ENCODE measurements around the gene CFAP61.
"Not testable (repeated sequence)": the region's sequence is repeated elsewhere in the genome, so short reads cannot be mapped to it uniquely, and the experiment has no call there.

CFAP61 gene

DNA sequence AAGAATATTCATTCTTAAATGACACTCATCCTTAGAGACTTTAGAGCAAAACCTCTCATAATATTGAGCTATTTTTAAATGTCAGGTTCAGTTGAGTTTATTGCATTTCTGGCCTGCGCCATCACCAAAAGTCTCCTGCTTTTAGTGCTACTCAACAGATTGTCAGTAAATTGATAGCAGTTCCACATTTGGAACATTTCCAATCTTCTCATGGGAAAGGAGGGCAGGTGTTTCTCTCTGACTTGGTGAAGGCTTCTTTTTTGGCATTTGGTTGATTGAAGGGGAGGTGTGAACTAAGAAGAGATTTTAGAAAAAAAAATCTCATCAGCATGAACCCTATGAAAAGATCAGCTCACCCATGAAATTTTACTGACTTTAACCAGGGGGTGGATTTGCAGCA, 189.6 kb downstream of the CFAP61 start:
- Histone ChIP-seq H3K4me3 (ENCODE audit: low read length) (no peak overlapping the region), H3K4me1 (ENCODE audit: control insufficient read depth, insufficient read depth, low read length) (no peaks in the 10 kb centered on the region), H3K27me3 (ENCODE audit: control insufficient read depth, insufficient read depth, low read length) (no peaks in the 10 kb centered on the region), H3K27ac (ENCODE audit: low read depth, low read length) (no peak overlapping the region), H3K9ac (ENCODE audit: low read length) (no peak overlapping the region), H3K36me3 (ENCODE audit: control insufficient read depth, insufficient read depth, low read length) (no peaks in the 10 kb centered on the region)

DNA sequence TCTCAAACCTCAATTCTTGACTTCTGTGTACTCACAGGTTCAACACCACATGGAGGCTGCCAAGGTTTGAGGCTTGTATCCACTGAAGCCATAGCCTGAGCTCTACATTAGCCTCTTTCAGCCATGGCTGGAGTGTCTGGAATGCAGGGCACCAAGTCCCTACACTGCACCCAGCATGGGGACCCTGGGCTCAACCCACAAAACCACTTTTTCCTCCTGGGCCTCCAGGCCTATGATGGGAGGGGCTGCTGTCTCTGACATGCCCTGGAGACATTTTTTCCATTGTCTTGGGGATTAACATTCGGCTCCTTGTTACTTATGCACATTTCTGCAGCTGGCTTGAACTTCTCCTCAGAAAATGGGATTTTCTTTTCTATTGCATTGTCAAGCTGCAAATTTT, 192.1 kb downstream of the CFAP61 start:
- not testable (repeated sequence) for H3K4me1 ChIP-seq (ENCODE audit: control insufficient read depth, insufficient read depth, low read length); H3K4me3 ChIP-seq (ENCODE audit: low read length); H3K36me3 ChIP-seq (ENCODE audit: control insufficient read depth, insufficient read depth, low read length); H3K27ac ChIP-seq (ENCODE audit: low read depth, low read length); H3K27me3 ChIP-seq (ENCODE audit: control insufficient read depth, insufficient read depth, low read length); H3K9ac ChIP-seq (ENCODE audit: low read length)

DNA sequence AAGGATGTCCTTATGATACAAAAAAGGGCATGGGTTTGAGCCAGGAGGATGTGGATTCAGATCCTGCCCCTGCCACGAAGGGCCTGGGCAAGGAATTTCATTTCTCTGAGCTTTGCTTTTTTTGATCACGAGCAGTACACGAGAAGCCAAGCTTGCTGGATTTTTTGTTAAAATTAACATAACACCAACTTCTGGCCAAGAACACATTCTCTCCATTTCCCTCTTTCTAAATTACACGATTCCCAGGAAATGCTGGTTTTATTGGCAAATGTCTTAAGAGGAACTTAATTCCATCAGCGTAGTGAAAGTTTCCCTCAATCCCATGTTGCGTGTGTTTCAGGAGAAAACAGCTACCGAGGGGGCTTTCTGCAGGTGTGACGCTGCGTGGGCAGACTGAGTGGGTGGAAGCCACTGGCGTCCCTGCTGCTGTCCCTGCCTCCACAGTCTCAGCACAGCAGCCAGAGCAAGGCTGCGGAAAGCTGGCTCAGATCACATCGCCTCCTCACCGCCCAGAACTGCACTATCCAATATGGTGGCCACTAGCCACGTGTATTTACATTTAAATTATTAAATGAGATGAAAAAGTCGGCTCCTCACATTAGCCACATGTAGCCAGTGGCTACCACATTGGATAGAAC, 194.8 kb downstream of the CFAP61 start:
- Histone ChIP-seq H3K27ac (ENCODE audit: low read depth, low read length) (no peak overlapping the region), H3K27me3 (ENCODE audit: control insufficient read depth, insufficient read depth, low read length) (no peaks in the 10 kb centered on the region), H3K4me3 (ENCODE audit: low read length) (no peak overlapping the region), H3K36me3 (ENCODE audit: control insufficient read depth, insufficient read depth, low read length) (no peaks in the 10 kb centered on the region), H3K9ac (ENCODE audit: low read length) (no peak overlapping the region), H3K4me1 (ENCODE audit: control insufficient read depth, insufficient read depth, low read length) (no peaks in the 10 kb centered on the region)

DNA sequence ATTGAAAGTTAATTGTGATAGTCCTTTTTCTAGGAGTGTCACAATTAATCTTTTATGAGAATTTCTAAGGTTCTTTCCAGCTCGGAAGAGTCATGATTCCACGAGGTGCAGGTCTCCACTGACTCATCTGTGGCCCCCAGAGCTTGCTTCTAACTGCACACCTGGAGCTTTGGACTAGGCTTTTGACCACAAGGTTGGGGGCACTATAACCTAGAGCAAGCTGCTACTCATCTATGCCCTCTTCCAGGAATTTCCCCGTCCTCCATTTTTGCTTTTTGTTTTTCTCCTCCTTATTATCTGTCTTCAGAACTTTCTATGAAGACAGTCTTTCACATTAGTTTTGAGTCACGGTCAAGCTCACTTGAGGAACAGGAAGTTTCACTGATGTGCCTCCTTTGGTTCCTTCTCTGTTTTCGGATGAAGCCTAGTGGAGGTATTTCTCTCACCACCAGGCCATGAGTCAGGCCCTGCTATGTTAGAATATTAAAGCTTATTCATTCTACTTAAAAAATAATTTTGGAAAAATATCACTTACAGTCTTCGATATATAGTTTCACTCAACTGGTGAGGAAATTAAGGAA, 196.4 kb downstream of the CFAP61 start:
- Histone ChIP-seq H3K4me1 (ENCODE audit: control insufficient read depth, insufficient read depth, low read length) (no peaks in the 10 kb centered on the region), H3K27me3 (ENCODE audit: control insufficient read depth, insufficient read depth, low read length) (no peaks in the 10 kb centered on the region), H3K27ac (ENCODE audit: low read depth, low read length) (no peak overlapping the region), H3K4me3 (ENCODE audit: low read length) (no peak overlapping the region), H3K36me3 (ENCODE audit: control insufficient read depth, insufficient read depth, low read length) (no peaks in the 10 kb centered on the region), H3K9ac (ENCODE audit: low read length) (no peak overlapping the region)

DNA sequence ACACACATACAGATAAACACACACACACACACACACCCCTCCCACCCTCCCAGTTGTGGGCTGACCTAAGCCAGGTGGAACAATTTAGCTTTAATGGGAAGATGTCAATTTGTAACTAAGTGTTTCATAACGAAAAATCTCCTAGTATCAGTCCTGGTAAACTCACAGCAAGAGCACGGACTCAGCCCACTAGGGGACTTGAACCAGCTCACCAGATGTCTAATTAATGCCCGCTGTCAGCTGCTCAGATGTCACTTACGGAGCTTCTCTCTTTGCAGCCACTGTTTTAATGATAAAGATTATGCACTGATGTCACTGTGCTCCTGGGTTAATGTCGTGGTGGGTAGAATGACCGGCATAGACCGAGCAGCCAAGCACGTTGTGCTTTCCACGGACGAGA, 199.0 kb downstream of the CFAP61 start:
- no peak overlapping the region for H3K9ac ChIP-seq (ENCODE audit: low read length)
- H3K27me3 ChIP-seq (ENCODE audit: control insufficient read depth, insufficient read depth, low read length), result no peaks in the 10 kb centered on the region
- no peak overlapping the region for H3K4me3 ChIP-seq (ENCODE audit: low read length)
- H3K36me3 ChIP-seq (ENCODE audit: control insufficient read depth, insufficient read depth, low read length), result no peaks in the 10 kb centered on the region
- H3K4me1 ChIP-seq (ENCODE audit: control insufficient read depth, insufficient read depth, low read length), result no peaks in the 10 kb centered on the region
- no peak overlapping the region for H3K27ac ChIP-seq (ENCODE audit: low read depth, low read length)

DNA sequence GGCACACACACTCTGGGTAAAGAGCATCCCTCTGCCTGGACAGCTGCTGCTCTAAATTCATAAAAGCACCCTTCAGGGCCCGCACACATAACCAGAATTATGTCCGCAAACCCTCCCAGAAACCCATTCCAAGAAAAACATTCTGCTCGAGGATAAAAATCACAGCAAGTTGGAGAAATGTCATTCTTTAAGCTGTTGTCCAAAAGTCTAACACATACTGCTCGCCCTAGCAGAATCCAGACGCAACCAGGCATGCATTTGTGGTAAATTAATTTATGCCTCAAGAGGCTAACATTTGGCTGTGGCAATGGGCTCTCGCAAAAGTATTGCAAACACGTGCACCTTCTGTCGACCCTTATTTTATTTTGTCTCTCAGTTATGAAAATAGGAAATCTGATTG, 199.5 kb downstream of the CFAP61 start:
- Histone ChIP-seq H3K27ac (ENCODE audit: low read depth, low read length) (no peak overlapping the region), H3K4me1 (ENCODE audit: control insufficient read depth, insufficient read depth, low read length) (no peaks in the 10 kb centered on the region), H3K27me3 (ENCODE audit: control insufficient read depth, insufficient read depth, low read length) (no peaks in the 10 kb centered on the region), H3K9ac (ENCODE audit: low read length) (no peak overlapping the region), H3K4me3 (ENCODE audit: low read length) (no peak overlapping the region), H3K36me3 (ENCODE audit: control insufficient read depth, insufficient read depth, low read length) (no peaks in the 10 kb centered on the region)

DNA sequence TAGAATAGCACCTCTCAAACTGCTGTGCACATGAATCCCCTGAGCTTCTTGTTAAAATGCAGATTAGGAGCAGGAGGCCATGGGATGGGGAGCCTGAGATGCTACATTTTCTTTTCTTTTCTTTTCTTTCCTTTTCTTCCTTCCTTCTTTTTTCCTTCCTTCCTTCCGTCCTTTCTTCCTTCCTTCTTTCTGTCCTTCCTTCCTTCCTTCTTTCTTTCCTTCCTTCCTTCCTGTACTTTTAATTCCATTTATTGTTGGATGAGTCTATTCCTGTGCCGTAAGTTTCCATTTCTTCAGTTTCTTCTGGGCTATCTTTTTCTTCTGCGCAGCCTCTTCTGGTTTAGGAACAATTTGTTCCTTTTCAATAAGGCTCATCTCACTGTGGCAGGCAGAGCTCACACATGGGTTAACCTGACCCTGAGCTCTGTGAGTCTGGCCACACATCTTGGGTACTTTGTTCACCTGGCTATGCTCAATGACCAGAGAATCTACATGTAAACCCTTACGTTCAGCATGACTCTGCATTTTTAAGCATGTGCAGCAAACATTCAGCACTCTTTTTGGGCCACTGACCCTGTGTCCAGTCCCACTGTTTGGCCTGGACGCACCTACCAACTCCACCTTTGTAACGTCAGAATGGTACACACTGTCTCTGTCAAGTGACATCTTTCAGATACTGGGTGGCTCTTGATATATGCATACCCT, 200.9 kb downstream of the CFAP61 start:
- H3K27ac ChIP-seq (ENCODE audit: low read depth, low read length), result no peak overlapping the region
- no peaks in the 10 kb centered on the region for H3K36me3 ChIP-seq (ENCODE audit: control insufficient read depth, insufficient read depth, low read length)
- H3K27me3 ChIP-seq (ENCODE audit: control insufficient read depth, insufficient read depth, low read length), result no peaks in the 10 kb centered on the region
- no peaks in the 10 kb centered on the region for H3K4me1 ChIP-seq (ENCODE audit: control insufficient read depth, insufficient read depth, low read length)
- H3K4me3 ChIP-seq (ENCODE audit: low read length), result no peak overlapping the region
- no peak overlapping the region for H3K9ac ChIP-seq (ENCODE audit: low read length)

DNA sequence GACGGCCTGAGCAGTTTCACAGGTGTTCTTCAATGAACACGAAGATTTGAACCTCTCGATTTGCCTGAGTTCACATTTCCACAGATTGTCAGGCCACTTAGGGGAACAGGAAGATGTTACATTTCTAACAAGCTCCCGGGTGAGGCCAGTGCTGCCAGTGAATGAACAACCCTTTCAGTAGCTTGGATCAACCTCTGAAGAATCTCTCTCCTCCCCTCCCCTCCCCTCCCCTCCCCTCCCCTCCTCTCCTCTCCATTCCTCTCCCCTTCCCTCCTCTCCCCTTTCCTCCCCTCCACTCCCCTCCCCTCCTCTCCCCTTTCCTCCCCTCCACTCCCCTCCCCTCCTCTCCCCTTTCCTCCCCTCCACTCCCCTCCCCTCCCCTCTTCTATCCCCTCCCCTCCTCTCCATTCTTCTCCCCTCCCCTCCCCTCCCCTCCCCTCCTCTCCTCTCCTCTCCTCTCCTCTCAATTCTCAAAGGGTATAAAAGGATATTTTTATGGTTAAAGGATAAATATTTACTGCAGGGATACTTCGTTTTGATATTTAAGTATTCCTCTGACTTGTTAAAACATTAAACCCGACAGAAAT, 201.5 kb downstream of the CFAP61 start:
- no peaks in the 10 kb centered on the region for H3K4me1 ChIP-seq (ENCODE audit: control insufficient read depth, insufficient read depth, low read length)
- no peaks in the 10 kb centered on the region for H3K27me3 ChIP-seq (ENCODE audit: control insufficient read depth, insufficient read depth, low read length)
- H3K27ac ChIP-seq (ENCODE audit: low read depth, low read length), result no peak overlapping the region
- H3K36me3 ChIP-seq (ENCODE audit: control insufficient read depth, insufficient read depth, low read length), result no peaks in the 10 kb centered on the region
- no peak overlapping the region for H3K4me3 ChIP-seq (ENCODE audit: low read length)
- H3K9ac ChIP-seq (ENCODE audit: low read length), result no peak overlapping the region

DNA sequence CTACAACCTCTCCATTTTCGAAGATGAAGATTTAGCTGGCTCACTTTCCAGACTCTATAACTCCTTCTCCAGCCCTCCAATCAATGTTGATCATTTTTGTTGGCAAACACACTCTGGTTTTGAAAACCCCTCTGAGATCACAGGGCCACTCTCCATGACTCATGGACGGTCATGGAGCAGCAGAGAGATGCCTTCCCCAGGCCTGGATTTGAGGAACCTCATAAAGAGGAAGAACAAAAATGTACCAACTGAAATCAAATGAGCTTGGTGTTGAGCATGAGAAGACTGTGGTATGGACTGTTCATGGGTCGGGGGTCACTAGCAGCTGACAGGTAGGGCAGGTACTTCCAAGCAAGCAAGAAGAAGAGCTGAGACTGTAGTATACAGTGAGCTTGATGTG, 202.8 kb downstream of the CFAP61 start:
- no peaks in the 10 kb centered on the region for H3K27me3 ChIP-seq (ENCODE audit: control insufficient read depth, insufficient read depth, low read length)
- no peaks in the 10 kb centered on the region for H3K4me1 ChIP-seq (ENCODE audit: control insufficient read depth, insufficient read depth, low read length)
- H3K27ac ChIP-seq (ENCODE audit: low read depth, low read length), result no peak overlapping the region
- H3K9ac ChIP-seq (ENCODE audit: low read length), result no peak overlapping the region
- H3K36me3 ChIP-seq (ENCODE audit: control insufficient read depth, insufficient read depth, low read length), result no peaks in the 10 kb centered on the region
- no peak overlapping the region for H3K4me3 ChIP-seq (ENCODE audit: low read length)

DNA sequence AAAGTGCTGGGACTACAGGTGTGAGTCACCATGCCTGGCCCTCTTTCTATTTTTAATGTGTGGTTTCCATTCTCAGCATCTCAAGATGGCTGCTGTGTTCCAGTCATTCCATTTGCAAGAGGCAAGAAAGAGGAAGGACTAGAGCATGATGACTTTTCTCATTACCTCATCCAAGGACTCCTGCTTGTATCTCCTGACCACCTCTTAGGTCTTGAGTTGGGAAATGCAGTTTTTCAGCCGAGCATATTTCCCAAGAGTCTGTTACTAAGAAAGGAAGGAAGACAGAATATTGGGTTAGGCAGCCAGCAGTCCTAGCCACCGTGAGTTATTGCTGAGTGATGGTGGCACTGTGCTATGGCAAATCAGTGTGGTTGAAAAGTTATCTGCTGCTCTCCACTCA, 207.2 kb downstream of the CFAP61 start:
- Histone ChIP-seq H3K27me3 (ENCODE audit: control insufficient read depth, insufficient read depth, low read length) (no peaks in the 10 kb centered on the region), H3K4me1 (ENCODE audit: control insufficient read depth, insufficient read depth, low read length) (no peaks in the 10 kb centered on the region), H3K36me3 (ENCODE audit: control insufficient read depth, insufficient read depth, low read length) (no peaks in the 10 kb centered on the region), H3K27ac (ENCODE audit: low read depth, low read length) (no peak overlapping the region), H3K4me3 (ENCODE audit: low read length) (no peak overlapping the region), H3K9ac (ENCODE audit: low read length) (no peak overlapping the region)

DNA sequence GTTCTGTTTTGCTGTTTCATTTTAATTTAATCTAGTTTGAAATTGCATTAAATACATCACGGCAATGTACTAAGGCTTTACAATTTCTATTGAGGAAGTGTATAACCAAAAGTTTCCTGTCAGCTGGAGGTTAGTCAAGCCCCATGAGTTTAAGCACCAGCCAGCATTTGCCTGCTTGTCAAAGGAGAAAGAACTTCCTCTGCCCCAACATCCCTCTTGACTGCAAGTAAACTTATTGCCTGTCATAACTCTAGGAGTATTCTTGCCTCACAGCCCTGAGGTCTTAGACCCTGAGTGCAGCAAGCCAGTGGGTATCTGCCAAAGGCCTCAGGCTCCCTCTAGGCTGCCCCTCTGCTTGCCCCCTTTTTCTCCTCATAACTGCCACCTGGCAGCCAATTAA, 208.8 kb downstream of the CFAP61 start:
- H3K9ac ChIP-seq (ENCODE audit: low read length), result no peak overlapping the region
- H3K4me1 ChIP-seq (ENCODE audit: control insufficient read depth, insufficient read depth, low read length), result no peaks in the 10 kb centered on the region
- H3K36me3 ChIP-seq (ENCODE audit: control insufficient read depth, insufficient read depth, low read length), result no peaks in the 10 kb centered on the region
- no peak overlapping the region for H3K27ac ChIP-seq (ENCODE audit: low read depth, low read length)
- H3K4me3 ChIP-seq (ENCODE audit: low read length), result no peak overlapping the region
- H3K27me3 ChIP-seq (ENCODE audit: control insufficient read depth, insufficient read depth, low read length), result no peaks in the 10 kb centered on the region

DNA sequence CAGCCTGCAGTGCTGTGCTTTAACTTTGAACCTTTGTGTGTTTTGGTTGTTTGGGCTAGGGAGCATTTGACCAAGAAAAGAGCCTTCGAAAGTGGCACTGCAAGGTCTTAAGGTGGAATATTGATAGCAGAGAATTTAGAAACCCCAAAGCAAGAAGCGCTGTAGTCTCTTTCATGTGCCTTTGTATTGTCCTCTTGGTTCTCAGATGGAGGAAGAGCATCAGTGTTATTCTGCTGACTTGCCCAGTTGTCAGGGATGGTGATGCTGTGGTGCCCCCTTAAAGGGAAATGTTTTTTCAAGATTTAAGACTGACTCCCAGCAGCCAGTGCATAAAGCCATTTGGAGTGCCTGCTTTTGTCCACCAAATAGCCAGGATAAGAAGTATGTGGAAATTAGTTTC, 212.9 kb downstream of the CFAP61 start:
- Histone ChIP-seq H3K27me3 (ENCODE audit: control insufficient read depth, insufficient read depth, low read length) (no peaks in the 10 kb centered on the region), H3K4me1 (ENCODE audit: control insufficient read depth, insufficient read depth, low read length) (no peaks in the 10 kb centered on the region), H3K36me3 (ENCODE audit: control insufficient read depth, insufficient read depth, low read length) (no peaks in the 10 kb centered on the region), H3K4me3 (ENCODE audit: low read length) (no peak overlapping the region), H3K27ac (ENCODE audit: low read depth, low read length) (no peak overlapping the region), H3K9ac (ENCODE audit: low read length) (no peak overlapping the region)

DNA sequence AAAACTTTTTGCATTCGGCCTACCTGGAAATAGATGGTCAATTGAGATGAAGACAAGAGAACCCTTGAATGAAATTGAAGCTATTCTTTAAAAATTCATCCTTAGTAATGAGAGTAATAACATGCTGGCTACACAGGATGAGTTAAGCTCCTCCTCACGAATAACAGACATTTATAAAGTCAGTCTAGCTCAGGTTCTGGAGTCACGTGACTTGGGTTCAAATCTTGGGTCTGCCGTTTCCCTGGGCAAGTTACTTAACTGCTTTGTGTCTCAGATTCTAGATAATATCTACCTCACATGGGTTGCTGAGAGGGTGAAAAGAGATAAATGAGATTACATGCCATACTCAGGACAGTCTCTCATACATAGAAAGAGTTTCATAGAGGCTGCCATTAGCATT, 214.2 kb downstream of the CFAP61 start:
- Histone ChIP-seq H3K4me3 (ENCODE audit: low read length) (no peak overlapping the region), H3K27me3 (ENCODE audit: control insufficient read depth, insufficient read depth, low read length) (no peaks in the 10 kb centered on the region), H3K4me1 (ENCODE audit: control insufficient read depth, insufficient read depth, low read length) (no peaks in the 10 kb centered on the region), H3K9ac (ENCODE audit: low read length) (no peak overlapping the region), H3K27ac (ENCODE audit: low read depth, low read length) (no peak overlapping the region), H3K36me3 (ENCODE audit: control insufficient read depth, insufficient read depth, low read length) (no peaks in the 10 kb centered on the region)
